Measurements from ENCODE around the gene MAPKAP1.

The MAPKAP1 gene

GRCh38 chr9:125507226-125507625 lies 199.8 kb downstream of the MAPKAP1 start:
- DNase-seq = no peak

- DNase-seq = no peak
Observed at GRCh38 chr9:125505988-125506438, 201.0 kb downstream of the MAPKAP1 start.

DNA sequence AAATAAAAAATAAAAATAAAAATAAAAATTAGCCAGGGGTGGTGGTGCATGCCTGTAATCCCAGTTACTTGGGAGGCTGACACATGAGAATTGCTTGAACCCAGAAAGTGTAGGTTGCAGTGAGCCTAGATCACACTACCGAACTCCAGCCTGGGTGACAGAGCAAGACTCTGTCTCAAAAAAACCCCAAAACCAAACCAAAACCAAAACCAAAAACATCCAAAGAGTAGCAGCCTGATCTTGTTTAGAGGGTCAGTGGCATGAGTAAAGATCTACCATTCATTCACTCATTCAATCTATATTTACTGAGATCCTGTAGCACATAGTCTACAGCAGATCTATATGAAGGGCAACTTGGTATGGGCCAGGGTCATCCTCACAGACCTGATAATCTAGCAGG lies 202.4 kb downstream of the MAPKAP1 start:
- no peak for DNase-seq

DNA sequence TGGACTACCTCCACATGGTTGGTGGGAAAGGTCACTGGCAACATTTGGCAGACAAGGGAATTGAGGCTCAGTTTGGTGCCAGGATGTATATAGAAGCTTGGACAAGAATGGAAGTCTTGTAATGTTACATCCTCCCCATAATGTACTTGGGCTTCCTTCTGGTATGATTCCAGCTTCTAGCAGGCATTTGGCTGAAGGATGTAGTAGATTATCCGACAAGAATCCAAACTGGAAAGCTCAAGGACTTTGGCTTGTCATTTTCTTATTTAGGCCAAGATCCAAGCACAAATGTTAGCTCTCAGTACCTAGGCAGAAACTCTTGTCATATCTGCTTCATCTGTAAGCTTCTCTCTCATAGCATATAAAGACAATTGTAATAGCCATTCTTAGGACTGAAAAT lies 209.1 kb downstream of the MAPKAP1 start:
- DNase-seq = no peak

- DNase-seq = no peak
Observed at GRCh38 chr9:125497478-125497877, 209.5 kb downstream of the MAPKAP1 start.

DNA sequence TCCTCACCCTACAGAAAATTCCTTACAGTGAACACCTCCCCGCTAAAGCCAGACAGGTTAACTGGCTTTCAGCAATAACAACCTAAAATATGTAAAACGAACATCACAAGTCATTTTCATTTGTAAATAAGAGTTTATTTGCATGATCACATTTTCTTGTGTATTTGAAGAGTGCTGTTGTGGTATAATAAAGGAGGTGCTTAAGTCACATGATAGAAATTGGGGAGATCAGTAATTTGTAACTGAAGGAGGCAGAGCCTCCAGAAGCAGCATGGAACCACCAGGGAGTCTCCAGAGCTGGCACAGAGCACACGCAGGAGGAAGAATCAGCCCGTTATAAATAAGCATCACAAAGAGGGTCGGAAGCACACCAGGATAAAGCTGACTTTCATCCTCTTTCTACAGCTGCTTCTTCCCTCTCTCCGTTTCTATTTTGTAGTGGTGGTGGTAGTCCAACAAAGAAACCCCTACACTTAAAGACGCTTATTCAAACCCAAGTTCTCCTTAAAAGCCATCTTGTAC lies 210.6 kb downstream of the MAPKAP1 start:
- DNase-seq = no peak

DNA sequence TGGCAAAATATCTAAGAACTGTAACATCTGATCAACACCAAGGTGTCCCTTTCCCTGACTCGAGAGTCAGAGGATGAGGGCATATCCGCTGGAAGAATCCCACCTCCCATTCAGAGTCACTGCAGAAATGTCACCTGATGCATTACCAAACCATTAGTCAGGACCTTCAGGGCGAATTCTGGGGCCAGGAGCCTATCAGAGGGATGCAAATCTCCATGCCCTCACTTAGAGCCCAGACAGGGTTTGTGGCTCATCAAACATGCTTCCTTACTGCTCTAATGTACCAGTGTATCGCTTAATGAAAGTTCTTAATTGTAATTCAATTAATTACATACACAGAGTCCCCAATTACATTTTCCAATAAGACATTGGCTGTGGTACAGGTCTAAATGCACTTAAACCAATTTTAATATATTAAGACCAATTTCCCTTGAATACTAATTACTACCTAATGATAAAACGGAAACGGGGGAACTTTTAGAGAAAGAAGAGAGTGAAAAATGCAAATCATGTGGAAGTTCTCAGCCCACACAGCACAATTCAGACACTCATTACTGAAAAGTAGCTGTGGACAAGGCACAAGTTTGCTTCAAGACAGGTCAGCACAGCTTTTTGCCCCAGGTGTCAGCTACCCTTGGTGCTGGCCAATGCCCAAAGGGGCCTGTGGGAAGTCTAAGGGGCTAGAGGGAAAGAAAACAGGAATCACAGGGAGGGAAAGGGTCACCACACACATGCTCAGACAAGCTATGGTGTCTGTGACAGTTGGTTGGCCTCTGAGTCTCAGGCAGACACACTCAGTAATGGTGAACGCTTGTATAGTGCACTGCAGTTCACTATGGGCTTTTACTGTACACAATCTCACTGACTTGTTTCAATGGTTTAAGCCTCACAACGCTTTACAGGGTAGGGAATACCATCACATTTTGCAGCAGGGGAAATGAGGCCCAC lies 211.6 kb downstream of the MAPKAP1 start:
- no peak for DNase-seq

- no peak for DNase-seq
Observed at GRCh38 chr9:125494653-125494915, 212.4 kb downstream of the MAPKAP1 start.

DNA sequence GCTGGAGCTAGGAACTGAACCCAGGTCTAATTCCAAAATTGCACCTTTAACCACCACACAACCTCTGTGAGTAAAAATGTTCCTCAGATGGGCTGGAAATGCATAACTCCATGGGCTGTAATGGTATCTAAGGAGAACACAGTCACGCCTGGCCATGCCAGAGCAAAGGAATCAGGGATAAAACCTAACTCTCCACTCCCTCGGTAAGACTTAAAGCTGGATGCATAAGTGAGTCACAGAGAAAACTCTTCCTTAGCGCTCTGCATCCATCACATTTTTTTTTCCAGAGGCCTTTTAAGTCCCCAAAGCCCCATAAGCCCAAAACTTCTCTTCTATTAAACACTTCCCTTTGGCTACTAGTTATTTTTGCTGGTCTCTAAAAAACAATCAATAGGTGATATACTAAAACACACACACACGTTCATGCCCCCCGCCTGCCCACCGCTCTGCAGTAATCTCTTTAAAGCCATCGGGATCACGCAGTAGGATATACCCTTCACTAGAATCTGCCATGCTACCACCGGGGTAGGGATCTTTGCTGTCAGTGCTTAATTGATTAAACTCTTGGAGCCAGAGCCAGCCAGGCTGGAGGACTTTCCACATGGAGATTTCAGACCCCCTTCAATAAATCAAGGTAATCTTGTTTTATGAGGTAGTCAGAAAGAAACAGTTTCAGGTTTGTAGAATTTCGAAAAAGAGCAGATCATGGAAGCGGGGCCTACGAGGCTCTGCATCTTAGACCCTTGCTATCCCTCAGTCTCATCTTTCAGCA lies 212.9 kb downstream of the MAPKAP1 start:
- DNase-seq = no peak

DNA sequence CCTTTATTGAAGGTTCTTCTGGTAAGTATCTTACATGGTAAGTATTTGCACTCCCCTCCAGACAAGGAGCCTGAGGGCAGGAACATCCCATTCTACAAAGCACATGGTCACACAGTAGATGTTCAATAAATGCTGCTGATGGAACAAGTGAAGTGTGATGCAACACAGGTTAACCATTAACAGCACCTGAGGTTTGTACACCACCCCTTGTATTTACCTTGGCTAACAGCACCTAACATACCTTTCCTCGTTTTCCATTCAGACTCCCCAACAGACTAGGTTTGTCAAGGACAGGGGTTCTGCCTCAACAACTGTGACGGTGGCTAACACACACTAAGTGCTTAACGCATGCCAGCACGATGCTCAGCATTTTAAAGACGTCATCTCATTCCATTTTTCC lies 213.6 kb downstream of the MAPKAP1 start:
- DNase-seq = no peak

GRCh38 chr9:125492719-125493118 lies 214.3 kb downstream of the MAPKAP1 start:
- DNase-seq = no peak

- DNase-seq = no peak
Observed at GRCh38 chr9:125487842-125488241, 219.2 kb downstream of the MAPKAP1 start.

DNA sequence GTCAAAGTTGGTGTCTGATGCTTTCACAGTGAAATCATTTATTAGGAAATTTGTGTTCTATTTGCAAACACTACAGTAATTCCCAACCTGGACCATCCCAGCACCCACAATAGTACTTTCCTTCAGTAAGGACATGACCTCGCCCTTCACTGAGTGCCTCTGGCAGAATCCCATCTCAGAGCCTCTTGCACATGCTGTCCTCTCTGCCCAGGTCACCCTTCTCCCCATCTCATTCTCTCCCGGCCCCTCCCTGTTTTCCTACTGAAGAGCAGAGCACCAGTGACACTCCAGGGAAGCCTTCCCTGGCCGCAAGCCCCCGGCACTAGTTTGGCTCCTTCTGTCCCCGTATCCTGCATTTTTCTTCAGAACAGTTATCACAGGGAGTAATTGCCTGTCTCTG lies 220.4 kb downstream of the MAPKAP1 start:
- no peak for DNase-seq

GRCh38 chr9:125486152-125486508 lies 220.9 kb downstream of the MAPKAP1 start:
- DNase-seq = no peak

GRCh38 chr9:125485471-125486151 lies 221.4 kb downstream of the MAPKAP1 start:
- DNase-seq = no peak

- DNase-seq = no peak
Observed at GRCh38 chr9:125484350-125485282, 222.4 kb downstream of the MAPKAP1 start.

DNA sequence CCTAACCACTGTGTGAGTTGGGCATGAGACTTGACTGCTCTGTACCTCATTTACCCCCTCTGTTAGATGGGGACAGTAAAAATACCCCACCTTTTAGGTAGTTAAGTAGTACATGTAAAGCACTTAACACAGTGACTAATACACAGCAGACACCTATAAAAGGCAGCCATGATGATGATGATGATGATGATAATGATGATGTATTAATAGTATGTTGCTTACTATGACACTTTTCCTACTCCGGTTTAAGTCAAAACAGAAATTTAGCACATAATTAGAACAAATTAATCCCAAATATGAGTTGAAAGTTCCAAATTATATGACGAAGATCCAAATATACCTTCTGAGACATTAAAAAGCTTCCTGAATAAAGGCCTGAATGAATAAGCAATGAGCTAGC lies 223.3 kb downstream of the MAPKAP1 start:
- no peak for DNase-seq

GRCh38 chr9:125479846-125480615 lies 227.0 kb downstream of the MAPKAP1 start:
- no peak for DNase-seq

- DNase-seq = no peak
Observed at GRCh38 chr9:125477089-125477544, 229.9 kb downstream of the MAPKAP1 start.

- DNase-seq = no peak
Observed at GRCh38 chr9:125476645-125477044, 230.4 kb downstream of the MAPKAP1 start.

DNA sequence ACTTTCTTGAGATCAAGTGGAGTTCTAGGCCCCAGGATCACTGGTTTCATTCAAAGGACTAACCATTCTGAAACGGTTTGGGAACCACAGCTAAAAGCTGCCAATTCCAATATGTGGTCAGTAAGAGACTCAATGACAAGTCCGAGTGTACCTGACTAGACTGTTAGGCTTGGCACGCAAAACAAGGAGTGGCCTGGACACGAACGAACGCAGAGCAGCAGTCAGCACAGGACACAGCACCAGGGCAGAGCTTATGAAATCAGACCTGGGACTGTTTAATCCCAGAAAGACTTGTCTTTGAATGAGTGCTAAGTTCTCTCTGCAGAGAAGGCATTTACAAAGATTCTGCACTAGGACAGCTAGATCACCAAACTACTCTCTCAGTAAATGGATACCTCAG lies 231.6 kb downstream of the MAPKAP1 start:
- no peak for DNase-seq
